GM23338 (cell line): ENCODE results near the gene FMOD. TPM values are rescaled to one million over a fixed set of nuclear protein-coding genes. Genes with fewer than 3 reads are reported as not detected.

Experiments used
- ATAC-seq: fragments of 200-7000 bp; cut with Tn5 transposase; 3 replicates; pipeline ENCODE4 v1.9.1; 2020
- DNase-seq: peaks from one replicate; pipeline ENCODE4 v3.0.0-alpha.2; 2015; ENCODE audit warnings: low spot score
- H2AFZ ChIP-seq: fragments of 200-600 bp; sonication (generic); 2 replicates; pipeline ENCODE4 v1.8.0; 2016; ENCODE audit warnings: antibody characterized with exemption, mild to moderate bottlenecking, moderate library complexity
- H3F3A ChIP-seq: fragments of 200-600 bp; sonication (generic); replicated peaks from 2 replicates; pipeline ENCODE4 v1.8.0; 2017; ENCODE audit warnings: antibody characterized with exemption, mixed run types, low read depth
- H3K27ac ChIP-seq: fragments of 200-600 bp; sonication (generic); 2 replicates; pipeline ENCODE4 v1.6.1; 2016; ENCODE audit warnings: low read depth
- H3K27me3 ChIP-seq: fragments of 200-600 bp; sonication (generic); 2 replicates; pipeline ENCODE4 v1.8.0; 2016; ENCODE audit warnings: mild to moderate bottlenecking, mixed run types, moderate library complexity; ENCODE audit not compliant: insufficient read depth
- H3K36me3 ChIP-seq: fragments of 200-600 bp; sonication (generic); 2 replicates; pipeline ENCODE4 v1.8.0; 2016; ENCODE audit warnings: mild to moderate bottlenecking; ENCODE audit not compliant: insufficient read depth
- H3K4me1 ChIP-seq: fragments of 200-600 bp; sonication (generic); 2 replicates; pipeline ENCODE4 v1.8.0; 2016; ENCODE audit warnings: mild to moderate bottlenecking, moderate library complexity; ENCODE audit not compliant: insufficient read depth
- H3K4me2 ChIP-seq: fragments of 200-600 bp; sonication (generic); 2 replicates; pipeline ENCODE4 v1.7.1; 2017; ENCODE audit warnings: mixed run types
- H3K4me3 ChIP-seq: fragments of 200-600 bp; sonication (generic); 2 replicates; pipeline ENCODE4 v1.6.1; 2016; ENCODE audit warnings: mixed run types
- H3K79me2 ChIP-seq: fragments of 200-600 bp; sonication (generic); replicated peaks from 2 replicates; pipeline ENCODE4 v1.8.0; 2017; ENCODE audit warnings: mild to moderate bottlenecking; ENCODE audit not compliant: insufficient read depth
- H3K9me2 ChIP-seq: fragments of 200-600 bp; sonication (generic); 2 replicates; pipeline ENCODE4 v1.8.0; 2017; ENCODE audit not compliant: insufficient read depth
- H4K20me1 ChIP-seq: fragments of 200-600 bp; sonication (generic); replicated peaks from 2 replicates; pipeline ENCODE4 v1.8.0; 2017; ENCODE audit warnings: mild to moderate bottlenecking; ENCODE audit not compliant: insufficient read depth
- H3K27ac Mint-ChIP-seq: 2 replicates; pipeline ENCODE4 v1.8.0; 2020; ENCODE audit warnings: inconsistent platforms, mild to moderate bottlenecking, moderate library complexity, mixed read lengths
- H3K27me3 Mint-ChIP-seq: 3 replicates; pipeline ENCODE4 v1.8.0; 2022; ENCODE audit warnings: low read depth, mild to moderate bottlenecking, moderate library complexity, mixed read lengths, inconsistent platforms; ENCODE audit not compliant: insufficient read depth, poor library complexity
- H3K36me3 Mint-ChIP-seq: 3 replicates; pipeline ENCODE4 v1.8.0; 2021; ENCODE audit warnings: low read depth, mild to moderate bottlenecking, inconsistent platforms, moderate library complexity, mixed read lengths
- H3K4me1 Mint-ChIP-seq: 3 replicates; pipeline ENCODE4 v1.8.0; 2020; ENCODE audit warnings: mild to moderate bottlenecking, inconsistent platforms, mixed read lengths
- H3K4me3 Mint-ChIP-seq: 3 replicates; pipeline ENCODE4 v1.8.0; 2021; ENCODE audit warnings: moderate library complexity, mild to moderate bottlenecking, inconsistent platforms, mixed read lengths
- H3K9me3 Mint-ChIP-seq: 3 replicates; pipeline ENCODE4 v1.8.0; 2020; ENCODE audit warnings: moderate library complexity, mild to moderate bottlenecking, inconsistent platforms, mixed read lengths
- EZH2phosphoT487 ChIP-seq: fragments of 200-600 bp; sonication (generic); IDR thresholded peaks from one replicate; pipeline ENCODE4 v1.8.1; 2018; ENCODE audit warnings: antibody characterized with exemption; ENCODE audit not compliant: unreplicated experiment
- NANOG ChIP-seq: IDR thresholded peaks from 2 replicates; pipeline ENCODE4 v1.6.1; 2016; ENCODE audit warnings: antibody characterized with exemption, borderline replicate concordance
- POLR2AphosphoS5 ChIP-seq: IDR thresholded peaks from 2 replicates; pipeline ENCODE4 v1.6.1; 2016; ENCODE audit warnings: antibody characterized with exemption, low read depth
- ZNF114 ChIP-seq: fragments of 250-450 bp; sonication (Bioruptor Pico); IDR thresholded peaks from 2 replicates; pipeline ENCODE4 v1.5.0; 2020; ENCODE audit warnings: mild to moderate bottlenecking, moderate library complexity
- ZNF462 ChIP-seq: fragments of 250-450 bp; sonication (Bioruptor Pico); IDR thresholded peaks from 2 replicates; pipeline ENCODE4 v1.5.0; 2020; ENCODE audit warnings: mild to moderate bottlenecking, moderate library complexity
- polyA plus RNA-seq: library from polyadenylated mRNA; unstranded; fragments of >200 nt; fragmentation: Nextera tagmentation; extraction: Ambion mirVana; gene quantifications from 2 replicates; pipeline ENCODE4 v1.2.1, GENCODE V29; 2016
- total RNA-seq: library from RNA; depleted of rRNA; stranded (reverse); fragments of >200 nt; shearing (Covaris generic); gene quantifications from 2 replicates; pipeline ENCODE4 v1.2.3, GENCODE V29; 2014
- TF ChIP-seq, protein P1 (sequence below): IDR thresholded peaks from one replicate; pipeline ENCODE4 v1.6.1; 2018; ENCODE audit warnings: antibody characterized with exemption; ENCODE audit not compliant: unreplicated experiment

FMOD gene
- total and polyA plus RNA-seq, 2 experiments from 2014 or later: 0.27 to 1.3 TPM

- no peaks in the 10 kb centered on the region for H3K36me3 Mint-ChIP-seq
- H3K27me3 ChIP-seq: no peaks in the 10 kb centered on the region
- no peak overlapping the region for H3K4me3 Mint-ChIP-seq
- H2AFZ ChIP-seq: no peak overlapping the region
- H3K4me2 ChIP-seq: no peak overlapping the region
- DNase-seq (no peak), ATAC-seq (no peak)
- no peaks in the 10 kb centered on the region for H3K79me2 ChIP-seq
- H3K4me1 Mint-ChIP-seq: no peaks in the 10 kb centered on the region
- no peaks in the 10 kb centered on the region for H3K27me3 Mint-ChIP-seq
- no peaks in the 10 kb centered on the region for H4K20me1 ChIP-seq
- no peak overlapping the region for H3K4me3 ChIP-seq
- no peaks in the 10 kb centered on the region for H3K4me1 ChIP-seq
- H3K36me3 ChIP-seq: no peaks in the 10 kb centered on the region
- 0 out of 2 replicates have a peak, but pooled peaks cover 3% of the 10 kb centered on the region for H3K9me2 ChIP-seq
- H3K27ac ChIP-seq: no peak overlapping the region
- no peaks in the 10 kb centered on the region for H3F3A ChIP-seq
- TF ChIP-seq ZNF462 (CRISPR knock-in tag) (no peak), ZNF114 (CRISPR knock-in tag) (no peak)
- no peaks in the 10 kb centered on the region for H3K9me3 Mint-ChIP-seq
- no peak overlapping the region for H3K27ac Mint-ChIP-seq
Observed at GRCh38 chr1:203395751-203396150, 44.8 kb upstream of the FMOD start.

GRCh38 chr1:203390298-203390697, 39.4 kb upstream of the FMOD start:
- Mint-ChIP-seq H3K4me3 (no peak overlapping the region), H3K27me3 (peaks cover 2% of the 10 kb centered on the region), H3K9me3 (no peaks in the 10 kb centered on the region), H3K4me1 (no peaks in the 10 kb centered on the region), H3K27ac (no peak overlapping the region), H3K36me3 (no peaks in the 10 kb centered on the region)
- H3K27ac ChIP-seq: no peak overlapping the region
- DNase-seq: no peak
- no peaks in the 10 kb centered on the region for H3F3A ChIP-seq
- H3K4me3 ChIP-seq: no peak overlapping the region
- no peaks in the 10 kb centered on the region for H3K4me1 ChIP-seq
- ATAC-seq: no peak
- no peaks in the 10 kb centered on the region for H4K20me1 ChIP-seq
- no peak overlapping the region; the same call in 1 of the 2 replicates for H2AFZ ChIP-seq
- H3K9me2 ChIP-seq: no peaks in the 10 kb centered on the region
- H3K27me3 ChIP-seq: no peaks in the 10 kb centered on the region
- H3K4me2 ChIP-seq: no peak overlapping the region
- no peaks in the 10 kb centered on the region for H3K79me2 ChIP-seq
- H3K36me3 ChIP-seq: no peaks in the 10 kb centered on the region
- TF ChIP-seq NANOG (no peak), ZNF114 (CRISPR knock-in tag) (no peak), POLR2AphosphoS5 (no peak), EZH2phosphoT487 (no peak)
- TF ChIP-seq, protein P1, sequence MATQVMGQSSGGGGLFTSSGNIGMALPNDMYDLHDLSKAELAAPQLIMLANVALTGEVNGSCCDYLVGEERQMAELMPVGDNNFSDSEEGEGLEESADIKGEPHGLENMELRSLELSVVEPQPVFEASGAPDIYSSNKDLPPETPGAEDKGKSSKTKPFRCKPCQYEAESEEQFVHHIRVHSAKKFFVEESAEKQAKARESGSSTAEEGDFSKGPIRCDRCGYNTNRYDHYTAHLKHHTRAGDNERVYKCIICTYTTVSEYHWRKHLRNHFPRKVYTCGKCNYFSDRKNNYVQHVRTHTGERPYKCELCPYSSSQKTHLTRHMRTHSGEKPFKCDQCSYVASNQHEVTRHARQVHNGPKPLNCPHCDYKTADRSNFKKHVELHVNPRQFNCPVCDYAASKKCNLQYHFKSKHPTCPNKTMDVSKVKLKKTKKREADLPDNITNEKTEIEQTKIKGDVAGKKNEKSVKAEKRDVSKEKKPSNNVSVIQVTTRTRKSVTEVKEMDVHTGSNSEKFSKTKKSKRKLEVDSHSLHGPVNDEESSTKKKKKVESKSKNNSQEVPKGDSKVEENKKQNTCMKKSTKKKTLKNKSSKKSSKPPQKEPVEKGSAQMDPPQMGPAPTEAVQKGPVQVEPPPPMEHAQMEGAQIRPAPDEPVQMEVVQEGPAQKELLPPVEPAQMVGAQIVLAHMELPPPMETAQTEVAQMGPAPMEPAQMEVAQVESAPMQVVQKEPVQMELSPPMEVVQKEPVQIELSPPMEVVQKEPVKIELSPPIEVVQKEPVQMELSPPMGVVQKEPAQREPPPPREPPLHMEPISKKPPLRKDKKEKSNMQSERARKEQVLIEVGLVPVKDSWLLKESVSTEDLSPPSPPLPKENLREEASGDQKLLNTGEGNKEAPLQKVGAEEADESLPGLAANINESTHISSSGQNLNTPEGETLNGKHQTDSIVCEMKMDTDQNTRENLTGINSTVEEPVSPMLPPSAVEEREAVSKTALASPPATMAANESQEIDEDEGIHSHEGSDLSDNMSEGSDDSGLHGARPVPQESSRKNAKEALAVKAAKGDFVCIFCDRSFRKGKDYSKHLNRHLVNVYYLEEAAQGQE: no peak
